ENCODE results near the gene ATG3. TPM values are rescaled to one million over a fixed set of nuclear protein-coding genes. Genes with fewer than 3 reads are reported as not detected.

The ATG3 gene
- total and polyA plus RNA-seq, 2 experiments from 2014 or later = 68.1 to 93.9 TPM

DNA sequence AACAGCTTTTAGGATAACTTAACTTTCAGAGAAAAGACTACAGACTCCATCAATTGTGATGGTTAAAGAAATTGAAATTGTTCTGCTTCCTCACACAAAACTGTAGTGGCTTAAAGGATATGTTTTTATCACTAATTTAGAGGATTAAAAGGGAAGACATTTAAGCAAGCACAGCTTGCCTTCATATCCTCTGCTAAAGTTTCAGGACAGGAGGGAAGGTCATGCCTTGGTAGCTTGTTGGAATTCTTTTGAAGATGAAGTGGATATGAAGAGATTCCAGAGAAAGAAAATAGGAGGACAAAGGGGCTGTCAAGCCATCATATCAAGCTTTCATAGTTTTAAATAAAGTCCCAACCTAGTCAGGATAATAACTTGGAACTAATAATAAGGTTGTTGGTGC lies 46.1 kb upstream of the ATG3 start (continued):
- no peak for TF ChIP-seq ZNF462 (CRISPR knock-in tag; IDR thresholded peaks at IDR 0.05)
- TF ChIP-seq CREB1 (CRISPR knock-in tag; IDR thresholded peaks at IDR 0.05; ENCODE audit: low read depth) = no peak
- no peak for TF ChIP-seq ETS1 (IDR thresholded peaks at IDR 0.05)
- TF ChIP-seq STAT1 (IDR thresholded peaks at IDR 0.05; ENCODE audit: unreplicated experiment) = no peak

GRCh38 chr3:112606098-112606497 lies 44.3 kb upstream of the ATG3 start:
- ATAC-seq (no peak), DNase-seq (ENCODE audit: low spot score) (no peak)
- H3K27me3 ChIP-seq (ENCODE audit: insufficient read depth) = no peaks in the 10 kb centered on the region
- no peaks in the 10 kb centered on the region for H3K9me2 ChIP-seq (ENCODE audit: insufficient read depth)
- H3K79me2 ChIP-seq (replicated peaks; ENCODE audit: insufficient read depth) = no peaks in the 10 kb centered on the region
- Mint-ChIP-seq H3K4me3 (no peak overlapping the region), H3K36me3 (ENCODE audit: low read depth) (no peaks in the 10 kb centered on the region), H3K4me1 (no peaks in the 10 kb centered on the region; the same call in 2 of the 3 replicates), H3K27ac (no peak overlapping the region), H3K9me3 (no peaks in the 10 kb centered on the region), H3K27me3 (ENCODE audit: insufficient read depth, low read depth, poor library complexity) (peaks cover 5% of the 10 kb centered on the region)
- TF ChIP-seq EZH2 (IDR thresholded peaks at IDR 0.05; ENCODE audit: low read depth, unreplicated experiment) = no peak
- TF ChIP-seq STAT1 (IDR thresholded peaks at IDR 0.05; ENCODE audit: unreplicated experiment) = no peak
- no peak for TF ChIP-seq REST (IDR thresholded peaks at IDR 0.05; ENCODE audit: unreplicated experiment)
- TF ChIP-seq JUNB (IDR thresholded peaks at IDR 0.05; ENCODE audit: unreplicated experiment) = no peak
- no peak overlapping the region for H3K27ac ChIP-seq (ENCODE audit: low read depth)
- H3F3A ChIP-seq (replicated peaks; ENCODE audit: low read depth) = no peaks in the 10 kb centered on the region
- H4K20me1 ChIP-seq (replicated peaks; ENCODE audit: insufficient read depth) = no peaks in the 10 kb centered on the region
- H3K4me2 ChIP-seq = no peak overlapping the region
- H3K36me3 ChIP-seq (ENCODE audit: insufficient read depth) = no peaks in the 10 kb centered on the region
- no peak overlapping the region for H3K4me3 ChIP-seq
- no peaks in the 10 kb centered on the region for H3K4me1 ChIP-seq (ENCODE audit: insufficient read depth)
- H2AFZ ChIP-seq = no peak overlapping the region

Measured in GM23338 (cell line).